HG02981 (cell line): ENCODE results near the gene GULP1.

Experiments used
- ATAC-seq: cut with Tn5 transposase; IDR thresholded peaks from one replicate; pipeline ENCODE4 v1.9.1; 2021; ENCODE audit warnings: mild to moderate bottlenecking, moderate library complexity; ENCODE audit not compliant: unreplicated experiment

Gene GULP1

GRCh38 chr2:188322569-188323551 lies 31.2 kb downstream of the GULP1 start:
- ATAC-seq: no peak

- no peak for ATAC-seq
Measured at GRCh38 chr2:188324067-188324466, 32.4 kb downstream of the GULP1 start.

DNA sequence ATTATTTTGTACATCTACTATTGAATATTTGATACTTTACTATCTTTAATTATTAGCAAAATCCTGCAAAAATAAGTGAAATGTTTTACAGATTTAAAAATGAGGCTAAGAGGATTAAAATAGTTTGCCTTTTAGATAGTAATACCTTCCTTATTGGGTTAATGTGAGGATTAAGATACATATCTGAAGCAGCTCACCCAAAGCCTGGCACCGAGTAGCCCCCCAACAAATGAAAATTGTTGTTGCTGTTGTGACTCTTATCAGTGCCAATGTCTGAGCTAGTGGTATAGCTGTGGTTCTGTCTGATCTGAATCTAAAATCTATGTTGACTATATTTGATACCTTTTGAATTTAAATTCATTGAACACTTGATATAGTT lies 34.6 kb downstream of the GULP1 start:
- ATAC-seq: no peak

DNA sequence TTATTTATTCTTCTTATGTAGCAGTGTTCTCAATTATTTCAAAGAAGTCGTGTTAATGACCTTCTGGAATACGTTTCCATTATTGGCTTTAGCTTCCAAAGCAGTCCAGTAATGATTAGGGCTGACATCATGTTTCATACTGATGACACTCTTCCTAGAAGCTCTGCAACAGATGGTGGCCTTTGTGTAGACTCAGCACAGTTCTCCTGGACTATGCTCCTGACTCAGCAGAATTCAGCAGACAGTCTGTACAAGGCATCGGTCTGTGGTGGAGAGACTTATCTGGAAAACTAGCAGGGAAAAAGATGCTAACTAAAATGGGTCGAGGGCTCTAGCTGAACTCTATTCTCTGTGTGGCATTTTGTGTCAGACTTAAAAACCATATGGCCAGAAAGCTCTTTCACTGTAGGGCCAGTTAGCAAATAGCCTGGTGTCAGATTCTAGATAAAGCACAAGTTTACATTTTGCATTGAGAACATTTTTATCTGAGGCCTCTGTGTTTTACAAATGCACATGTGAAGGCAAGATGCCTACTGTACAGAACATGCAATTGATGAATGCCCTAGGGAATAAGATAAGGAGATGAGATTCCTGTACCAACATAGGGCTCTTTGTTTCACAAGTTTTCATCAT lies 35.1 kb downstream of the GULP1 start:
- no peak for ATAC-seq

GRCh38 chr2:188327518-188328213 lies 36.0 kb downstream of the GULP1 start:
- no peak for ATAC-seq

GRCh38 chr2:188328419-188328818 lies 36.7 kb downstream of the GULP1 start:
- no peak for ATAC-seq

GRCh38 chr2:188330316-188331053 lies 38.8 kb downstream of the GULP1 start:
- ATAC-seq: no peak

- no peak for ATAC-seq
Measured at GRCh38 chr2:188332619-188333018, 40.9 kb downstream of the GULP1 start.

GRCh38 chr2:188333751-188334524 lies 42.3 kb downstream of the GULP1 start:
- ATAC-seq: no peak

- no peak for ATAC-seq
Measured at GRCh38 chr2:188338463-188338862, 46.8 kb downstream of the GULP1 start.

GRCh38 chr2:188340257-188340656 lies 48.6 kb downstream of the GULP1 start:
- ATAC-seq: no peak

DNA sequence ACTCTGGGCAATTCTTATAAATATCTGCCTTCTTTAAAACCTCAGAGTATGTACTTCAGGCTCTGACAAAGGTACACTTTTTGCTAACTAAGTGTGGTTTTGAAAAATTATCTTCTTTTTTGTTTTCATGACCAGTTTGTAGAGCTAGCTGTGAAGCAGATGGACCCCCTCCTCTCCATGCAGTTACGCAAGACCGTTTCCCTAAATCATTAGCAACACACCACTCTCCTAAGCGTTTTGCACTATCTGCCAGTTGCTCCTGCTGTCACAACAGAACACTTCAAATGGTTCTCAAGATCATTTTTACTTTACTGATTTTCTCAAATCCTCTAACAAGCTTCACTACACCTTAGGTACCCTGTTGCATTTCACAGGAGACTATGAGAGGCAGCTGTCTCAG lies 53.3 kb downstream of the GULP1 start:
- ATAC-seq: no peak

- ATAC-seq: no peak
Measured at GRCh38 chr2:188345426-188345825, 53.8 kb downstream of the GULP1 start.

GRCh38 chr2:188345831-188346458 lies 54.3 kb downstream of the GULP1 start:
- ATAC-seq: no peak

DNA sequence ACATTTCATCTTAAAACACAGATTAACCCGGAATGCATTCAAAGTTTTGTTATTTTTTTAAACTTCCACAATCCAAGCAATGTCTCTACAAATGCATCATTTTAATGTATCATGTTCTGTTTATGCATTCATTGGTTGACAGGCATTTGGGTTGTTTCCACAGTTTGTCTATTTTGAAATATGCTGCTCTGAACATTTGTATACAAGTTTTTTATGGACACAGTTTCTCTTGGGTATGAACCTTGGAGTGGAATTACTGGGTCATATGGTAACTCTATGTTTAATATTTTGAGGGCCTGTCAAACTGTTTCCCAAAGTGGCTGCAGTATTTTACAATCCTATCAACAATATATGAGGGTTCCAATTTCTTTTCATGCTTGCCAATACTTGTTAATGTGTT lies 57.3 kb downstream of the GULP1 start:
- no peak for ATAC-seq

GRCh38 chr2:188353282-188353681 lies 61.6 kb downstream of the GULP1 start:
- no peak for ATAC-seq

- no peak for ATAC-seq
Measured at GRCh38 chr2:188360485-188361263, 69.0 kb downstream of the GULP1 start.

DNA sequence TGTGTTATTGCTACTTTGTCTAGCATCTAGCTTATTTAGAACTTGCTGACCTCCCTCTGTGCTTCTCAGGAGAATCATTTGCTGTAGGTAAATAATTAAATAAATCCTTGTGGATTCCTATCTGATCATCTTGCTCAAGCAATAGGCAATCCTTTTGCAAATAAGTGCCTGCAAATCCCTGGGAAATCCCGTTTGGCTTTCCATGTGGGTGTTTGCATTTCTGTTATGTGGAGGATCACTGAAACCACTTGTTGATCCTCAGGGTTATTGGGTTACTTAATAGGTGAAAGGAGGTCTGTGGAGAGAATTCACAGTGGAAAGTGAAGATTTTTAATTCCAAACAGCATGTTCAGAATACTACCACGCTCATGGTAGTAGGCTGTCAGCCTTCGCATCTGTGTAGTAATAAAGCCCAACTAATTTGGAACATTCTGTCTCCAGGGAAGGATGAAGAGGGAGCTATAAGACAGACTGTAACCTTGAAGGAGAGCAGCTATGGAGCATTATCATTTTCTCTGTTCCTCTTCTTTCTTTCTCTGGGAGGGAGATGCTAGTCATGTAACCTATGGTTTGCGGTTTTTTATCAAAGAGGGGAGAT lies 72.5 kb downstream of the GULP1 start:
- ATAC-seq: no peak
